ENCODE measurements around the gene AGRN. TPM values are rescaled to one million over a fixed set of nuclear protein-coding genes. Genes with fewer than 3 reads are reported as not detected.

AGRN gene
- total and polyA plus RNA-seq, 2 of the 4 experiments (the other 2 are of a cell fraction): 8.1 to 115 TPM

DNA sequence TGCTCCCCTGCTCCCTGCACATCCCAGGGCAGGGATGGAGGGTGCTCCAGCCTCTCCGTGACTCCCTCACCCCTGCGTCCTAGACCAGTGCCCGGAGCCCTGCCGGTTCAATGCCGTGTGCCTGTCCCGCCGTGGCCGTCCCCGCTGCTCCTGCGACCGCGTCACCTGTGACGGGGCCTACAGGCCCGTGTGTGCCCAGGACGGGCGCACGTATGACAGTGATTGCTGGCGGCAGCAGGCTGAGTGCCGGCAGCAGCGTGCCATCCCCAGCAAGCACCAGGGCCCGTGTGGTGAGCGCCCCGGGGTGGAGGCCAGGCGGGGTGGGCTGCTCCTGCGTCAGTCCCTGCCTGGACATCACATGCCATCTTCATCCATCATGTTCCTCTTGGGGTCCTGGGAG is 22.0 kb downstream of the AGRN start:
- H3K4me1 ChIP-seq (ENCODE audit: control insufficient read depth, insufficient read depth, low read length): peaks cover 7% of the 10 kb centered on the region
- H2AFZ ChIP-seq (replicated peaks; ENCODE audit: low read length, poor library complexity): no peak overlapping the region
- H4K5ac ChIP-seq (ENCODE audit: low read depth, low read length): no peak overlapping the region
- in situ Hi-C loops (cut with MboI; ENCODE audit: low sequenced_read_pairs): no loop called here
- H3K9ac ChIP-seq (ENCODE audit: low read depth, low read length): no peak overlapping the region
- no peak overlapping the region for H2BK15ac ChIP-seq (ENCODE audit: low read depth, low read length)
- no peak overlapping the region for H3K4me3 ChIP-seq (ENCODE audit: insufficient read depth, low read depth, low read length)
- no peak overlapping the region for H3K18ac ChIP-seq (ENCODE audit: low read depth, low read length)
- no peaks in the 10 kb centered on the region for H3K27me3 ChIP-seq (ENCODE audit: control insufficient read depth, insufficient read depth, low read length)
- peaks cover 50% of the 10 kb centered on the region for H3K36me3 ChIP-seq (ENCODE audit: control insufficient read depth, insufficient read depth, low read length)
- H4K8ac ChIP-seq (ENCODE audit: low read depth in 2 of 2, low read length in 2 of 2): no peak overlapping the region
- H3K23ac ChIP-seq (ENCODE audit: low read depth, low read length): no peak overlapping the region
- H4K20me1 ChIP-seq (ENCODE audit: insufficient read depth, low read length): peaks cover 49% of the 10 kb centered on the region
- H2AK9ac ChIP-seq (replicated peaks; ENCODE audit: low read depth, low read length, poor library complexity): no peak overlapping the region
- H2BK20ac ChIP-seq (ENCODE audit: low read depth, low read length): no peak overlapping the region
- ATAC-seq (ENCODE audit: low read depth): no peak
- no peak for DNase-seq
- no peak overlapping the region for H4K91ac ChIP-seq (ENCODE audit: insufficient read depth, low read depth, low read length)
- H3K9me3 ChIP-seq (ENCODE audit: control insufficient read depth, insufficient read depth, low read length): no peaks in the 10 kb centered on the region
- H3K4ac ChIP-seq (ENCODE audit: low read depth, low read length): no peak overlapping the region
- H2AK5ac ChIP-seq (ENCODE audit: low read depth, low read length): no peak overlapping the region
- no peak overlapping the region for H3K14ac ChIP-seq (replicated peaks; ENCODE audit: low read depth, low read length)
- CTCF ChIA-PET: no interaction called here
- no peak overlapping the region for H3K56ac ChIP-seq (ENCODE audit: extremely low read depth, insufficient read depth, low read length)
- WGBS, 2 experiments (ENCODE audit: extremely low coverage in 2 of 2, insufficient read length in 1 of 2): 99% methylated on average over 18 of the region's 25 CpGs; no CpG with 5 or more reads in 1 of the 2 experiments
- dilution Hi-C loops (cut with HindIII; ENCODE audit: low sequenced_read_pairs, unreplicated experiment): no loop called here
- no peak overlapping the region for H3K4me2 ChIP-seq (ENCODE audit: low read depth, low read length)
- H3K27ac ChIP-seq (ENCODE audit: insufficient read depth, low read length): no peak overlapping the region
- peaks cover 7 to 31% of the 10 kb centered on the region in 2 experiments for H3K79me1 ChIP-seq (ENCODE audit: low read depth in 1 of 2, low read length in 2 of 2)
- BruUV-seq (replicated peaks): no TSS peak
- intact Hi-C loops (cut with micrococcal nuclease): loop anchor here (2.0 kb wide), 1 partner anchor 29 kb away; the partner anchor contains the start of gene ISG15
- POLR2A ChIA-PET (ENCODE audit: unreplicated experiment): no interaction called here
- no peak overlapping the region for H2BK120ac ChIP-seq (ENCODE audit: low read depth, low read length)
- H3K9me1 ChIP-seq (ENCODE audit: insufficient read depth, low read length): 0 out of 2 replicates have a peak, but pooled peaks cover 5% of the 10 kb centered on the region
- TF ChIP-seq, protein P1, sequence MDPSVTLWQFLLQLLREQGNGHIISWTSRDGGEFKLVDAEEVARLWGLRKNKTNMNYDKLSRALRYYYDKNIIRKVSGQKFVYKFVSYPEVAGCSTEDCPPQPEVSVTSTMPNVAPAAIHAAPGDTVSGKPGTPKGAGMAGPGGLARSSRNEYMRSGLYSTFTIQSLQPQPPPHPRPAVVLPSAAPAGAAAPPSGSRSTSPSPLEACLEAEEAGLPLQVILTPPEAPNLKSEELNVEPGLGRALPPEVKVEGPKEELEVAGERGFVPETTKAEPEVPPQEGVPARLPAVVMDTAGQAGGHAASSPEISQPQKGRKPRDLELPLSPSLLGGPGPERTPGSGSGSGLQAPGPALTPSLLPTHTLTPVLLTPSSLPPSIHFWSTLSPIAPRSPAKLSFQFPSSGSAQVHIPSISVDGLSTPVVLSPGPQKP (IDR thresholded peaks at IDR 0.05; ENCODE audit: borderline replicate concordance, low read depth, low read length): no peak
- TF ChIP-seq BHLHE40 (IDR thresholded peaks at IDR 0.05; ENCODE audit: low read depth, low read length) (no peak), RFX5 (IDR thresholded peaks at IDR 0.05; ENCODE audit: low read depth, low read length) (no peak), NFE2L2 (IDR thresholded peaks at IDR 0.05; ENCODE audit: low read depth, low read length) (no peak), CEBPB (IDR thresholded peaks at IDR 0.05; ENCODE audit: low read depth, low read length) (no peak), RCOR1 (IDR thresholded peaks at IDR 0.05; ENCODE audit: insufficient replicate concordance, low read length) (no peak), MAZ (IDR thresholded peaks at IDR 0.05; ENCODE audit: borderline replicate concordance, low read depth, low read length) (no peak), POLR2A (IDR thresholded peaks at IDR 0.05; ENCODE audit: low read depth, low read length) (no peak), SMC3 (IDR thresholded peaks at IDR 0.05; ENCODE audit: low read depth, low read length) (no peak), RAD21 (IDR thresholded peaks at IDR 0.05; ENCODE audit: low read length) (no peak), FOS (IDR thresholded peaks at IDR 0.05; ENCODE audit: low read depth, low read length) (no peak), MXI1 (IDR thresholded peaks at IDR 0.05; ENCODE audit: borderline replicate concordance, low read depth, low read length) (no peak), CHD1 (IDR thresholded peaks at IDR 0.05; ENCODE audit: low read depth, low read length) (no peak), MAFK (IDR thresholded peaks at IDR 0.05; ENCODE audit: low read depth, low read length) (no peak)
- TF ChIP-seq, protein P2, sequence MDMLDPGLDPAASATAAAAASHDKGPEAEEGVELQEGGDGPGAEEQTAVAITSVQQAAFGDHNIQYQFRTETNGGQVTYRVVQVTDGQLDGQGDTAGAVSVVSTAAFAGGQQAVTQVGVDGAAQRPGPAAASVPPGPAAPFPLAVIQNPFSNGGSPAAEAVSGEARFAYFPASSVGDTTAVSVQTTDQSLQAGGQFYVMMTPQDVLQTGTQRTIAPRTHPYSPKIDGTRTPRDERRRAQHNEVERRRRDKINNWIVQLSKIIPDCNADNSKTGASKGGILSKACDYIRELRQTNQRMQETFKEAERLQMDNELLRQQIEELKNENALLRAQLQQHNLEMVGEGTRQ (IDR thresholded peaks at IDR 0.05; ENCODE audit: low read depth, low read length): no peak
- TF ChIP-seq, protein P3, sequence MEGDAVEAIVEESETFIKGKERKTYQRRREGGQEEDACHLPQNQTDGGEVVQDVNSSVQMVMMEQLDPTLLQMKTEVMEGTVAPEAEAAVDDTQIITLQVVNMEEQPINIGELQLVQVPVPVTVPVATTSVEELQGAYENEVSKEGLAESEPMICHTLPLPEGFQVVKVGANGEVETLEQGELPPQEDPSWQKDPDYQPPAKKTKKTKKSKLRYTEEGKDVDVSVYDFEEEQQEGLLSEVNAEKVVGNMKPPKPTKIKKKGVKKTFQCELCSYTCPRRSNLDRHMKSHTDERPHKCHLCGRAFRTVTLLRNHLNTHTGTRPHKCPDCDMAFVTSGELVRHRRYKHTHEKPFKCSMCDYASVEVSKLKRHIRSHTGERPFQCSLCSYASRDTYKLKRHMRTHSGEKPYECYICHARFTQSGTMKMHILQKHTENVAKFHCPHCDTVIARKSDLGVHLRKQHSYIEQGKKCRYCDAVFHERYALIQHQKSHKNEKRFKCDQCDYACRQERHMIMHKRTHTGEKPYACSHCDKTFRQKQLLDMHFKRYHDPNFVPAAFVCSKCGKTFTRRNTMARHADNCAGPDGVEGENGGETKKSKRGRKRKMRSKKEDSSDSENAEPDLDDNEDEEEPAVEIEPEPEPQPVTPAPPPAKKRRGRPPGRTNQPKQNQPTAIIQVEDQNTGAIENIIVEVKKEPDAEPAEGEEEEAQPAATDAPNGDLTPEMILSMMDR (conservative IDR thresholded peaks at IDR 0.05; ENCODE audit: low read depth, low read length): no peak
- no peak overlapping the region for H2BK5ac ChIP-seq (ENCODE audit: low read depth, low read length, poor library complexity, severe bottlenecking)

Measured in IMR-90 (cell line).